Lower leg skin (tissue), 3 donors: ENCODE data around the gene CDC20.

ENCODE experiments used
- POLR2A ChIP-seq, 2 donors: fragments of 450-650 bp; IDR thresholded peaks; one replicate each; pipeline ENCODE4 v1.6.1; 2016 to 2017; ENCODE audit warnings: antibody characterized with exemption in 2 of 2, mild to moderate bottlenecking in 1 of 2, moderate library complexity in 1 of 2
- TF ChIP-seq, protein P1 (sequence below), 3 donors: fragments of 450-650 bp; IDR thresholded peaks; one replicate each; pipeline ENCODE4 v1.5.1; 2016; ENCODE audit warnings: antibody characterized with exemption in 3 of 3, mild to moderate bottlenecking in 3 of 3, moderate library complexity in 2 of 3

DNA sequence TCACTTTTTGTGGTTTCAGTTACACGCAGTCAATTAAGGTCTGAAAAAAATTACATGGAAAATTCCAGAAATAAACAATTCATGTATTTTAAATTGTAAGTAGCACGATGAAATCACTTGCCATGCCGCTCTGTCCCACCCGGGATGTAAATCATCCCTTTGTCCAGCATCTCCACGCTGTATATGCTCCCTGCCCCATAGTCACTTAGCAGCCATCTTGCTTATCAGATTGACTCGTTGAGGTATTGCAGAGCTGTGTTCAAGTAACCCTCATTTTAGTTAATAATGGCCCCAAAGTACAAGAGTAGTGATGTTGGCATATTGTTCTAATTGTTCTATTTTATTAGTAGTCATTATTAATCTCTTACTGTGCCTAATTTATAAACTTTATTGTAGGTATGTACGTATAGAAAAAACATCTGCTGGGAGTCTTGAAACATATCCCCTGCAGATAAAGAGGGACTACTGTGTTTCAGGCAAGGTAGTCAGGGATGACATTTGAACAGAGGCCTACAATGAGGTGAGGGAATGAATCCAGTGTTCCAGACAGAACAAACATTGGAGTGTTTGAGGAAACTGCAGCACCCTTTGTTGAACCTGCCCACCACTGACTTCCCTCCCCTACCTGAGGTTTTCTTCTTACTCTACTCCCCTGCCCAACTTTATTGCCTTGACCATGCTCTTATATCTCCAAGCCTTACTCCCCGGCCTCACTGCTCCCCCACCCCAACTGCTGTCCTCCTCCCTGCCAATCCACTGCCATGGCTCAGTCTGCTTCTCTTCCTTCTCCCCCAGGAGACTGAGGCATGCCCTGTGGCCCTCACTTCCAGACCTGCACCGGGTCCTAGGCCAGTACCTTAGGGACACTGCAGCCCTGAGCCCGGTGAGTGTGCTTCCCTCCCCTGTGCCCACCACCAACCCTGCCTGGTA is 7.1 kb upstream of the CDC20 start:
- TF ChIP-seq, protein P1, sequence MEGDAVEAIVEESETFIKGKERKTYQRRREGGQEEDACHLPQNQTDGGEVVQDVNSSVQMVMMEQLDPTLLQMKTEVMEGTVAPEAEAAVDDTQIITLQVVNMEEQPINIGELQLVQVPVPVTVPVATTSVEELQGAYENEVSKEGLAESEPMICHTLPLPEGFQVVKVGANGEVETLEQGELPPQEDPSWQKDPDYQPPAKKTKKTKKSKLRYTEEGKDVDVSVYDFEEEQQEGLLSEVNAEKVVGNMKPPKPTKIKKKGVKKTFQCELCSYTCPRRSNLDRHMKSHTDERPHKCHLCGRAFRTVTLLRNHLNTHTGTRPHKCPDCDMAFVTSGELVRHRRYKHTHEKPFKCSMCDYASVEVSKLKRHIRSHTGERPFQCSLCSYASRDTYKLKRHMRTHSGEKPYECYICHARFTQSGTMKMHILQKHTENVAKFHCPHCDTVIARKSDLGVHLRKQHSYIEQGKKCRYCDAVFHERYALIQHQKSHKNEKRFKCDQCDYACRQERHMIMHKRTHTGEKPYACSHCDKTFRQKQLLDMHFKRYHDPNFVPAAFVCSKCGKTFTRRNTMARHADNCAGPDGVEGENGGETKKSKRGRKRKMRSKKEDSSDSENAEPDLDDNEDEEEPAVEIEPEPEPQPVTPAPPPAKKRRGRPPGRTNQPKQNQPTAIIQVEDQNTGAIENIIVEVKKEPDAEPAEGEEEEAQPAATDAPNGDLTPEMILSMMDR (IDR thresholded peaks at IDR 0.05) = no peak
- no peak for TF ChIP-seq POLR2A (IDR thresholded peaks at IDR 0.05)
